Measurements from ENCODE around the gene SPATA12.

The SPATA12 gene

GRCh38 chr3:57085211-57085610 is 24.7 kb downstream of the SPATA12 start:
- DNase-seq, result no peak

DNA sequence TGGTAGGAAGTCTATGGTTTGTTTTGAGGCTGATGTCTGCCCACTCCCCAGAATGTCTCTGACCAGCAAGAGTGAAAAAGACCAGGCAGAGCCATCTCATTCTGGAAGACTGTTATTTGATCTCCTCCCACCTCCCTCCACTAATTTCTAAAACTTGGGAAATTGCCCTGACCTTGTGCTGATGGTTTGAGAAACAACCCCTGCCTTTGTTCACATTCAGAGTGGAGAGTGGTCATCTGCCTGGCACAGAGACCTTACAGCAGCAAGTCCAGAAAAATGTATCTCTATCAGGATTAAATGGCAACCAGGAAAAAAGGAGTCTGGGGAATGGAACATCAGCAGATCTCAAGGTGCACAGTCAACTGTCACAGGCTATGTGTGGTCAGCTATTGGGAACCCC is 25.7 kb downstream of the SPATA12 start:
- no peak for DNase-seq

DNA sequence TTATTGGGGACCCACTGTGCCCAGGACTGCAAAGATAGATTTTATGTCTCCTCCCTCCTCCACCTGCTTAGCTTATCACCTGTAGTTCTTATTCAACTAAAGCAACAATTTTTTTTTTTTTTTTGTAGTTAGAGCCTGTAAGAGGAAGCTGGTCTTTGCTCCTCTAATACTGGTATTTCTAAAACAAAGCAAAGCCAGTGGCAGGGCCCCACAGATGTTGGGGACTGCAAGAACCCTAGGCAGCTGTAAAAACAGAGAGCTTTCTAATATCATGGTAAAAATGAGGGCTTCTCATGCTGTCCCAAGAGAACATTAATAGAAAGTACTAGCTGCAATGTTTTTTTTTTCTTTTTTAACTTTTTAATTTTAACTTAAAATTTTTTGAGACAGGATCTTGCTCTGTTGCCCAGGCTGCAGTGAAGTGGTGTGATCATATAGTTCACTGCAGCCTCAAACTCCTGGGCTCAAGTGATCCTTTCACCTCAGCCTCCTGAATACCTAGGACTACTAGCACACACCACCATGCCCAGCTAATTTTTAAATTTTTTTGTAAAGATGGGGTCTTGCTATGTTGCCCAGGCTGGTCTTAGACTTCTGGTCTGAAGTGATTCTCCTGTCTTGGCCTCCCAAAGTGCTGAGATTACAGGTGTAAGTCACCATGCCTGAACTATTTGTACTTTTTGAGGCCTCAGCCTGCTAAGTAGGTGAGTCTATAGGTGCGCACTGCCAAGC is 27.1 kb downstream of the SPATA12 start:
- DNase-seq, result no peak

GRCh38 chr3:57088503-57088902 is 28.0 kb downstream of the SPATA12 start:
- no peak for DNase-seq

- no peak for DNase-seq
Observed at GRCh38 chr3:57089043-57089442, 28.6 kb downstream of the SPATA12 start.

DNA sequence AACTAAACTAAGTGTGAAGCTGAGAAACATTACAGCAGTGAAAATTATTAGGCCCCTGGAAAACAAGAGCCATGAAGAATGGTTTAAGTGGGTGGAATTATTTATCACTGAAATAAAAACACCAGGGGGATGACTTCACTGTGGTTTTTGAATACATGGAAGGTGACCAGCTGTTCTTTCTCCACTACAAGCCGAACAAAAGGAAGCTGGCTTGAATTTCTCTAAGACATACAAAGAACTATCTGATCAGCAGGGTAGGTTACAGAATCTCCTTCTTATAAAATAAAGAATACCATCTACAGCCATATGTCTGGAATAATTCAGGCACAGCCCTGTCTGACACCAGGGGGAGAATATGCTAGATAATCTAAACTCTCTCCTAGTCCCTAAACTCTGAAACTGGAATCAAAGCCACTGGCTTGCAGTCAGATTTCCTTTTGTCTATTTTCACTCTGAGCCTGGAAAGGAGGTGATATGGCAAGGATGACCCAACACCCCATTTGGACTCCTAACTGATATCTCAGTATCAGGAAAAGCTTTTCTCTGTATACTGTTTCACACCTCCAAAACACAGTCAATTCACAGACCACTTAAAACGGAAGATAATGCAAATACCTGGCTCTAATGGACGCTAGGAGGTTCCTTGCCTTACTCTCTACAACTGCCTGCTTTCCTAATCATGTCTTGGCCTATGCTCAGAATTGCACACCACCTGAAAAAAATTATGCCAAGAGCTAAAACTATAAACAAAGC is 31.2 kb downstream of the SPATA12 start:
- DNase-seq, result no peak

DNA sequence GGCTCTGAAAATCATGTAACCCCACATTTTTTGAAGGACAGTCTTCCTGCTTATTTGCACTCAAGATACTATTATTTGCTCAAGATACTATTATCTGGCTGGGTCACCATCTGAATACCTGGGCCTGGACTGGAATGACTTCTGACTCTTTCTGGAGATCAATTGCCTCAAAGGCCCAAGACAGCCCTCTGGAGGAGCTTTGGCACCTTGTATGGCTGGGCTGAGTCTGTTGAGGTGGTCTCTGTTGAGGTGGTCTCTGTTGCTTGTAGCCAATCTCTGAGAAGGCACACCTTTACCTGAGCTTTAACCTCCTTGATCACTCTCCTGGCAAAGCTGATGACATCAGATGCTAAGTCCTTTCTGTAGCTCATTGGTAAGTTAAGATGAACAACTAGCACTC is 33.0 kb downstream of the SPATA12 start:
- DNase-seq, result no peak

GRCh38 chr3:57093971-57094535 is 33.6 kb downstream of the SPATA12 start:
- no peak for DNase-seq

DNA sequence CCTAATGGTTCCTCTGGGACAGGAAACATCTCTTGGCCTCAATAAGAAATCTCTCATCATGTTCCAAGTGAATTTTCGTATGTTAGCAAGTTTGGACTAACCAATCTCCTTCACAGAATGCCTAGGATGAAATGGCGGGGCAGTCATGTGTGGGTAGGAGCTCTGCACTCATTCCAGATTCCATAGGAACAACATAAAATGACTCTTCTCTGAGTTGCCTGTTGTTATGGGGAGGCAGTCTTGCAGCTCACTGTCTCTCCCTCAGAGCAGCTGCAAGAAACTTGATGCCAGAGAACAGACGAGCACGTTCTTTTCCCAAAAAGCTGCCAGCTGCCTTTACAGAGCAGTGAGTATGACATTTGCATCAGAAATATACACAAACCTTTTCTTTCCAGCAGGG is 34.1 kb downstream of the SPATA12 start:
- no peak for DNase-seq

GRCh38 chr3:57095363-57095762 is 34.9 kb downstream of the SPATA12 start:
- DNase-seq, result no peak

DNA sequence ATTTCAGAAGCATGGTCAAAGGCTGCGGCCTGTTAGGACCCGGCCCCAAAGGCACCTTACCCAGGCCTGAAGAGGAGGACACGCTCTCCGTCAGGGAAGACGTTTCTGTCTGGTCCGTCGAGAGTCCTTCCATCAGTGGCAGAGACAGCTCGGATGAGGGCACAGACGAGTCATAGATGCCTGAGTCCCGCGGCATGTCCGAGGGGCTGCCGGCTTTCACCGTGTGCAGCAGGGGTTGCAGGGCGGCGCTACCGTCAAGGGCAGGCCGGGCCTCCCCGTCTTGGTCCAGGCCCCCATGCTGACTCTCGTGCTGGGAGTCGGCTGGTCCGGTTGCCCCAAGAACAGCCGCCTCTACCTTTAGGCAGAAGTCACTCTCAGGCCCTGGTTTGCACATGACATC is 37.1 kb downstream of the SPATA12 start:
- DNase-seq, result no peak

DNA sequence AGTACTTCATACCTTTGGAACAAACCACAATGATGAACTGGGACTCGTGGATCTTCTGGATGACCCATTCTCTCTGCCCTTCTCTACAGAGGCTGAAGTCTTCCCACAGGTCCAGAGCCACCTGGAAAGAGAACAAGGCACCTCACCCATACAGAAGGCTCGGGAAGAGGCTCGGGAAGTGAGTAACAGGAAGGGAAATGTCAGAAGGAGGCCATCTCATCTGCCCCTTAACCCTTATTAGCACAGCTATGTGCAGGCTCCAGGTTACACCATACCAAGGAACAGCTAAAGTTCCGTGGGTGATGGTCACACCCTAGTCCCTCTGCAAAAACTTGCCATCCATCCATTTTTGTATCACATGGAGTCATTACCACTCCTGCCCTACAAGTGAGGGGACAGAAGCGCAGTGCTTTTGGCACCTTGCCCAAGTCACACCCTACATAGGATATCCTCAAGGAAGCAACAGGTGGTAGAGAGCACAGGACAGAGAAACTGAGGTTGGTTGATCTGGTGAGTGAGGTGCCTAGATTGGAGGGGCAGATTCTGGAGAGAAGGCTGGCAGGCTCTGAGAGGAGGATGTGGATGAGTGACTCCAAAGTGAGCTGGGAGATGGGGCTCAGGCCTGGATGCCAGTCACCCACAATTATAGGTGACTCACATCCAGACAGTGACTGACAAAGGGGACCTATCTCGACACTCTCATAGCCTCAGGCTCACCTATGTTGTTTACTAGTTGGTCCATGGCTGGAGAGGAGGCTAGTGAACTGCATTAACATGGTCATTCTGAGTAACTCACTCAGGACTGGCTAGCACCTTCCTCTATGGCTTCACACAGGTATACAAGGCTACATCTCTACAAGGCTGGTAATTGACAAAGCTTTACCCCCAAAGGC is 38.2 kb downstream of the SPATA12 start:
- DNase-seq, result no peak

GRCh38 chr3:57100046-57100695 is 39.7 kb downstream of the SPATA12 start:
- DNase-seq, result peak; percentile 56

DNA sequence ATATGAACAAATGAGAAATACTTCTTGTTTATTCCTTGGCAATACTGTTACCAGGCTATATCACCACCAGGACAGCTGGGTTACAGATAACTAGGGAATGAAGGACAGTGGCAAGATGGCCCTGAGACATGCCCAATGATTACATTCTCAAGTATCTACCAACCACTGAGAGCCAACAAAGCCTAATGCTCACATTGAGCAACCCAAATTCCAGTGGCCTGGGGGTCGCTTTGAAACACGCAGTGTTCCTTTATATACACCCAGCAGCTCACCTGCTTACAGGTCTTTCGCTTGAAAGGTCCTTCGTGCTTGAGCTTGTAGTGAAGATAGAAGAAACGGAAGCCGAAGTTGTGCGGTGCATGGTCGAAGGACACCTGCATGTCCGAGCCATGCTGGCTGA is 45.1 kb downstream of the SPATA12 start:
- no peak for DNase-seq

GRCh38 chr3:57108684-57109083 is 48.2 kb downstream of the SPATA12 start:
- no peak for DNase-seq

DNA sequence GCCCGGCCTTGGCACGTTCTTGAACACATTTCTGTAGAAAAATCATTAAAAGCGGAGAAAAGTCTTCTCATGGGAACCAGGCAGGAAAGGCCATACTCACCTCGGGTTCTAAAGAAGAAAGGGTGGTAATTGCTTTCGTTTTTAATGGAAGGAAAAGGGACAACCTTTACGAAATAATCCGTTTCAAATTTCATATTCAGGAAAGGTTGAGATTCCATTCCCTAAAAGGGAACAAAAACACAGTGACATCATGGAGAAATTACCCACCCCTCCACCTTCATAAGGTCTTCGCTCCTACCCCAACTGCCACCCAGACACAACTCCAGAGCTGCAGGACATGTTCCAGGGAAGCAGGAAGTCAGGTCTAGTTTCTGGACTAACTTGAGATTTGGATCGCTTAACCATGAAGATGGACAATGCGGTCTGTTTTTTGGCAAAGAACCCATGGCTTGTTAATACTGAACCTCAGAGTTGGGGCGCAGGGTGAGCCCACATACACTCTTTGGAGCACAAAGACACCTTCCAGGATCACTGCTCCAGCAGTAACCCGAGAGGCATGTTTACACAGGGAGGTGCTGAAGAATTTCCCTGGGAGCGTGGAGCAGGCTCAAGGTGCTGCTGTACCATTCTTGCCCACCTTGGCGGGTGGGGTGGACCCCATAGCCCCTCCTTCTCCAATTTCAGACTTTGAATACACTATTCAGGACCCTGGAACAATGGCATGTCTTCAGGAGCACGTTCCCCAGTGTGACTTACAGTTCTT is 49.2 kb downstream of the SPATA12 start:
- no peak for DNase-seq

GRCh38 chr3:57110214-57110613 is 49.8 kb downstream of the SPATA12 start:
- no peak for DNase-seq

GRCh38 chr3:57110798-57111197 is 50.3 kb downstream of the SPATA12 start:
- DNase-seq, result no peak

- no peak for DNase-seq
Observed at GRCh38 chr3:57112206-57112605, 51.7 kb downstream of the SPATA12 start.

GRCh38 chr3:57116501-57116900 is 56.0 kb downstream of the SPATA12 start:
- DNase-seq, result no peak

- peak; percentile 6 for DNase-seq
Observed at GRCh38 chr3:57118254-57118653, 57.8 kb downstream of the SPATA12 start.

DNA sequence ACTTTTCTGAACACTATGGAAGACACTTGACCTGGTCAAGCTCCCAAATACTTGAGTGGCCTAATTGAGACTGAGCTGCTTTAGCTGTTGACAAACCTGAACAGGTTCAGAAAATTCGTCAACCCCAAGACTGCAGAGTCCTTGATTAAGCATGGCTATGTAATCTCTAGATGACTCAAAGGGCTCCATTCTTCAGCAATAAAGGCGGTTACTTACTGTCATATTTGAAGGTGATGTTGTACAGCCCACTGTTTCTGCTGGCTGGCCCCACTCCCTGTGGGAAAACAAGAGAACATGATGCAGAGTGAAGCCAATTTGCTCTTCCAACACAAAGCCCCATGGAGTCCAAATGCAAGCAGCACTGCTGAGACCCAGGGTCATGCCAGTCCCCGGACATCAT is 59.6 kb downstream of the SPATA12 start:
- DNase-seq, result no peak

Data from HCEC 1CT (cell line).